ENCODE measurements around the gene BFSP2. TPM values are rescaled to one million over a fixed set of nuclear protein-coding genes. Genes with fewer than 3 reads are reported as not detected.

The BFSP2 gene
- polyA plus RNA-seq, 1 experiment: not detected

DNA sequence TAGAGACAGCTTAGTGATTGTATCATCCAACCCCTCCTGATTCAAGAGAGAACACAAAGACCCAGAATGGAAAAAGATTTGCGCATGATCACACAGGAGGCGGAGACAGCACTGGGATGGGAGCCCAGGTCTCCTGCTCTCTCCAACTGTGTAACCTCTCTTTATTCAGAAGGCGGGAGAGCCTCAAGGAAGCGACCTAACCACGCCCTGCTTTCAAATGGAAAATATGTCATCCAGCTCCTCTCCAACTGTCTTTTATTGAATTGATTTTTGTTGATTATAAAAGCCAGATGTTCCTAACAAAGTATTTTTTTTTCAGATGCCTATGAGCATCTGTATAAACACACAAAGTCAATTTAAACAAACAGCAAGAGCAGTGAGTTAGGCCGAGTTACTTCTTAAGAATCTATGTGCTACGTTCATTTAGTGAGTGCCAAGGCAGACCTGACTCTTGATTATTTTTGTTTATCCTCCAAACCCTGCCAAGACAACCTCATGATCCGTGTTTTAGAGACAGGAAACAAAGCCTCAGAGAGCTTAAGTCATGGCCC, 74.5 kb downstream of the BFSP2 start:
- Histone ChIP-seq H3K27me3 (ENCODE audit: control insufficient read depth, insufficient read depth, low read length) (no peaks in the 10 kb centered on the region), H3K36me3 (ENCODE audit: control insufficient read depth, insufficient read depth, low read length) (no peaks in the 10 kb centered on the region), H3K4me3 (ENCODE audit: low read depth, low read length) (no peak overlapping the region)
- CTCF ChIA-PET: interaction anchor here (1.1 to 4.3 kb wide), 4 partner anchors 10 to 39 kb away, joined by 3 to 13 read pairs (median 4); no protein-coding TSS in a partner anchor
- TF ChIP-seq, protein P1, sequence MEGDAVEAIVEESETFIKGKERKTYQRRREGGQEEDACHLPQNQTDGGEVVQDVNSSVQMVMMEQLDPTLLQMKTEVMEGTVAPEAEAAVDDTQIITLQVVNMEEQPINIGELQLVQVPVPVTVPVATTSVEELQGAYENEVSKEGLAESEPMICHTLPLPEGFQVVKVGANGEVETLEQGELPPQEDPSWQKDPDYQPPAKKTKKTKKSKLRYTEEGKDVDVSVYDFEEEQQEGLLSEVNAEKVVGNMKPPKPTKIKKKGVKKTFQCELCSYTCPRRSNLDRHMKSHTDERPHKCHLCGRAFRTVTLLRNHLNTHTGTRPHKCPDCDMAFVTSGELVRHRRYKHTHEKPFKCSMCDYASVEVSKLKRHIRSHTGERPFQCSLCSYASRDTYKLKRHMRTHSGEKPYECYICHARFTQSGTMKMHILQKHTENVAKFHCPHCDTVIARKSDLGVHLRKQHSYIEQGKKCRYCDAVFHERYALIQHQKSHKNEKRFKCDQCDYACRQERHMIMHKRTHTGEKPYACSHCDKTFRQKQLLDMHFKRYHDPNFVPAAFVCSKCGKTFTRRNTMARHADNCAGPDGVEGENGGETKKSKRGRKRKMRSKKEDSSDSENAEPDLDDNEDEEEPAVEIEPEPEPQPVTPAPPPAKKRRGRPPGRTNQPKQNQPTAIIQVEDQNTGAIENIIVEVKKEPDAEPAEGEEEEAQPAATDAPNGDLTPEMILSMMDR (IDR thresholded peaks at IDR 0.05; ENCODE audit: insufficient read depth, low read depth, low read length): no peak
- POLR2A ChIA-PET: interaction anchor here (0.7 kb wide), 1 partner anchor 99 kb away, joined by 6 read pairs; the partner anchor contains the start of gene CDV3
- DNase-seq (ENCODE audit: low read depth): peak; percentile 74

DNA sequence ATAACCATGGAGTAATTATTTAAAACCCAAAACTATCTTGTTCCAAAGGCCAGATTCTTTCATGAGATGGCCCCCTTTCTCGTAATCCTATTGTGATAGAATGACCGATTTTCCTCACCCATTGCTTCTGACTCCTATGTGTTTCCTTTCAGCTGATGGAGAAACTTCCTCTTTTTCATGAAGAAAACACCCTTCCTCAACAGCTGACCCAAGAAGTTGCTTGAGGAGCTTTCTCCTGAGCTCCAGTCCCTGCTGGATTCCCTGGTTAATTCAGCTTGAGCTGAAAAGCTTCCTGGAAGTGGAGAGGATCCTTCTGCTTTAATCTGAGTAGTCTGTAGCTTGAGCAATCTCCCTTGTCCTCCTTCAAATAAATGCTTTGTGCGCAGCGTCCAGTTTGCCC, 75.0 kb downstream of the BFSP2 start:
- POLR2A ChIA-PET: no interaction called here

DNA sequence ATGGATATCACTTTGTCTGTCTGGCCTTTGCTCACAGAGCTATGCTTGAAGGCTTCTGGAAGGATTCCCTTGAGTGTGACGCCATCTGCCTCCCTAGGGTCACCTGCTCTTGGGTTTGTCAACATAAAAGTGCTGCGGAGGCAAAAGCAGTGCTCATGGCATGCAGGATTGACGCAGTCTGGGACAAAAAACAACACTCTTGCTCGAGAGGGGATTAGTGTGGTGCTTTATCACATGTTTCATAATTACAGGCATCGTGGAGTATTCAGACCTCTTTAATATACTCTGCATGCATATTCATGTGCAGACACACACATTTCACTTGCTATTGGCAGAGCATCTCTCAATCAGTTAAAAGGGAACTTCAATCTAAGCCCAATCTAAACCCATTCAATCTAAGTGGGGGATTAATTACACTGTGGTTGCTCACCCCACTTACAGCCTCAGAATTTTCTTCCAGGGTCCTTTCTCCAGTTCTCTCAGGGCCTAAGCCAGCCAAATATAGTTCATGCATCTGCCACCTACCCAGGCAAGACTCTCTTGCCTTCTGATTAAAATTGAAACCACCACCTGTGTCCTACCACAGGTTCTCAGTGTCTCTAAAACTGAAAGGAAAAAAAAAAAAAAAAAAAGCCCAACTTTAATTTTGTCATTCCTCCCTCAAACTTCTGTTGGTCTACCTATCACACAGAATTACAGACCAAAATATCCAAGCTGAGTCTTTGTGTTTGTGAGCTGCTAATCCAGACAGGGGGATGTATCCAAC, 75.6 kb downstream of the BFSP2 start:
- H3K27me3 ChIP-seq (ENCODE audit: control insufficient read depth, insufficient read depth, low read length): no peaks in the 10 kb centered on the region
- CTCF ChIA-PET: interaction anchor here (1.1 to 4.3 kb wide), 3 partner anchors 12 to 32 kb away, joined by 3 to 13 read pairs (median 6); no protein-coding TSS in a partner anchor
- no peak overlapping the region for H3K4me3 ChIP-seq (ENCODE audit: low read depth, low read length)
- no peak for DNase-seq (ENCODE audit: low read depth)
- TF ChIP-seq, protein P1 (IDR thresholded peaks at IDR 0.05; ENCODE audit: insufficient read depth, low read depth, low read length): no peak
- POLR2A ChIA-PET: no interaction called here
- no peaks in the 10 kb centered on the region for H3K36me3 ChIP-seq (ENCODE audit: control insufficient read depth, insufficient read depth, low read length)

More for the DNA sequence above, 75.0 kb downstream of the BFSP2 start:
- DNase-seq (ENCODE audit: low read depth): no peak
- CTCF ChIA-PET: interaction anchor here (1.1 to 4.3 kb wide), 4 partner anchors 12 to 38 kb away, joined by 3 to 13 read pairs (median 4); no protein-coding TSS in a partner anchor
- TF ChIP-seq, protein P1 (IDR thresholded peaks at IDR 0.05; ENCODE audit: insufficient read depth, low read depth, low read length): no peak
- Histone ChIP-seq H3K4me3 (ENCODE audit: low read depth, low read length) (no peak overlapping the region), H3K36me3 (ENCODE audit: control insufficient read depth, insufficient read depth, low read length) (no peaks in the 10 kb centered on the region), H3K27me3 (ENCODE audit: control insufficient read depth, insufficient read depth, low read length) (no peaks in the 10 kb centered on the region)

DNA sequence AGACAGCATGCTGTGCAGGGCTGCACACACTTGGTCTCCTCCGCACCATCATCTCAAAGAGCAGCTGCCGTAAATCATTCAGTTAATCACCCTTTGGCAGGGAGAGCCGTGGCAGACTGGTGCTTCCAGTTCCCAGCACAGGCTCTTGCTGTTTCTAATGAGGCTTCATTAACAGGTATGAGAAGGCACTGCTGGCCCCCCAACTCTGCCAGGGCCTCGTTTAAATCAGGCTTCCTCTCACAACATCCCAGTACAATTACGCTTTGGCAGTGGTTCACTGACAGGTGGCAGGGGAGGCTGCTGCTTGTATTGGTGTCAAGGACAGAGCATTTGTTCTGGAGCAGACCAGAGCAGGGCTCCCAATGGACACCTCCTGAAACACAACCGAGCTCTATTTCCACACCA, 77.1 kb downstream of the BFSP2 start:
- Histone ChIP-seq H3K27me3 (ENCODE audit: control insufficient read depth, insufficient read depth, low read length) (no peaks in the 10 kb centered on the region), H3K36me3 (ENCODE audit: control insufficient read depth, insufficient read depth, low read length) (no peaks in the 10 kb centered on the region), H3K4me3 (ENCODE audit: low read depth, low read length) (no peak overlapping the region)
- DNase-seq (ENCODE audit: low read depth): no peak
- CTCF ChIA-PET: no interaction called here
- POLR2A ChIA-PET: no interaction called here
- TF ChIP-seq, protein P1 (IDR thresholded peaks at IDR 0.05; ENCODE audit: insufficient read depth, low read depth, low read length): no peak

DNA sequence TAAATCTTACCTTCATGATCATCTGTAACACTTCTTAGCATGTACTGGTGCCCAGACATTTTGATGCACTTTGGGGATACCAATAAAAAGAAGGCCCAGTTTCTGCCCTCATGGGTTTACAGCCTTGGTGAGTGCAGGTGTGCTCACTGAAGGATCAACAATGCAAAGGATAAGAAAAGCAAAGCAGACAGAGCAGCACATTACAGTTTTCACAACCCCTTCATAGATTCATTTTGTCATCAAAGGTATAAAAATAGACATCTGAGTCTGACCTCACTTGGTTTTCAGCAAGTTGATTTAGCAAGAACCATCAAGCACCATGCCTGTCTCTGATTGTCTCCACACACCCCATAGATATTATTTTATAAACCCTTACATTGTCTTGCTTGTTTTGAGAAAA, 77.6 kb downstream of the BFSP2 start:
- ChIA-PET CTCF (interaction anchor here (0.7 to 1.6 kb wide), 2 partner anchors 11 to 85 kb away, joined by 3 to 9 read pairs; no protein-coding TSS in a partner anchor), POLR2A (no interaction called here)
- Histone ChIP-seq H3K4me3 (ENCODE audit: low read depth, low read length) (no peak overlapping the region), H3K27me3 (ENCODE audit: control insufficient read depth, insufficient read depth, low read length) (no peaks in the 10 kb centered on the region), H3K36me3 (ENCODE audit: control insufficient read depth, insufficient read depth, low read length) (no peaks in the 10 kb centered on the region)
- no peak for DNase-seq (ENCODE audit: low read depth)
- TF ChIP-seq, protein P1 (IDR thresholded peaks at IDR 0.05; ENCODE audit: insufficient read depth, low read depth, low read length): no peak

Measured in BJ (cell line).